GM21723 (cell line): ENCODE measurements around the gene PIEZO2.

ENCODE experiments used
- ATAC-seq: cut with Tn5 transposase; IDR thresholded peaks from one replicate; pipeline ENCODE4 v1.9.1; 2021; ENCODE audit warnings: mild to moderate bottlenecking, moderate library complexity; ENCODE audit not compliant: unreplicated experiment

The PIEZO2 gene

GRCh38 chr18:10805587-10806118 lies 343.7 kb downstream of the PIEZO2 start:
- no peak for ATAC-seq

DNA sequence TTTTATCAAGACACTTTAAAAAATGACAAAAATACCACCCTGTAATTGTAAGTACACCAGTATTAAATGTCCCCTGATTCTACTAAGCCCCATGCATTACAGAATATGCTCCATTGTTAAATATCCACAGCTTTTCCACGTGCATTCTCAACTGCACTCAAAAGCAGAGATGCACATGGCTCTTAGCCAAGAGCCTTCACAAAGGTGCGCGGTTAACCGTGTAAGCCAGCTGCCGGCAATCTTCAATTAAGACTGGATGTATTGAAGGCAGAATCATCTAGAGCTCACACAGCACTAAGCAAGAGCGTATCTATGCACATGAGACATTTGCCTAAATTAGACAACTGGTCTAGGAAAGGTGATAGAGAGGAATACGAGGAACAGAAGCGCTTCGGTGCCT lies 345.2 kb downstream of the PIEZO2 start:
- ATAC-seq, result no peak

- ATAC-seq, result no peak
Measured at GRCh38 chr18:10798727-10799550, 350.4 kb downstream of the PIEZO2 start.

DNA sequence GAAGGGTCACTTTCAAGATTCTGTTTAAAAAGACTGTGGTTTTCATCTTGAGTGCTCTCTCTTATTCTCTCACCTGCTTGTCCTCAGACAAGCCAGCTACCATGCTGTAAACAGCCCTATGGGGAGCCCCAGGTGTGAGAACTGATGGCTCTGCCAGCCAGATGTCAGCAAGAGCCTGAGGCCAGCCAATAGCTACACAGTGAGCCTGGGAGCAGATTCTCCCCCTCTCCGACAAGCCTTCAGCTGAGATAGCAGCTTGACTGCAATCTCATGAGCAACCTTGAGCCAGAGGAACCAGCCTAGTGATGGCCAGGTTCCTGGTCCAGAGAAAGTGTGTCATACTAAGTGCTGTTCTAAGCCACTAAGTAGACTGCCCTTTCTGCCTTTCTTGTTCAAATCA lies 351.5 kb downstream of the PIEZO2 start:
- no peak for ATAC-seq

DNA sequence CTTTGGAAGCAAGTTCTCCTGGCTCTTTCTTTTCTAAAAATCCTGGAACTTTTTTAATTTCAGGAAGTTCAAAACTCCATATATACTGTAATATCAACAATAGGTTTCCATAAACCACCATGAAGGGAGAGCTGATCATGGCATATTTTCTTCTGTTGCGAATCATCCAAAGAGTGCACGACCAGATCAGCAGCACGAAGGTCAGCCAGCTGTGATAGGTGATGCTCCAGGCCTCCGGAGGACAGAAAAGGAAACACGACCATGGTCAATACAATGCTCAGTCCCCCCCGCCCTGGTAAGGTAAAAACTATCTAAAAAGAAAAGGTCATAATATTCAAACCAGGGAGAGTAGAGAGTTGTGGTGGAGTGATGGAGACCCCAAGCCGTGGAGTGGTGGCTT lies 354.6 kb downstream of the PIEZO2 start:
- no peak for ATAC-seq

- ATAC-seq, result no peak
Measured at GRCh38 chr18:10793730-10794370, 355.5 kb downstream of the PIEZO2 start.

GRCh38 chr18:10792181-10792580 lies 357.2 kb downstream of the PIEZO2 start:
- ATAC-seq, result no peak

DNA sequence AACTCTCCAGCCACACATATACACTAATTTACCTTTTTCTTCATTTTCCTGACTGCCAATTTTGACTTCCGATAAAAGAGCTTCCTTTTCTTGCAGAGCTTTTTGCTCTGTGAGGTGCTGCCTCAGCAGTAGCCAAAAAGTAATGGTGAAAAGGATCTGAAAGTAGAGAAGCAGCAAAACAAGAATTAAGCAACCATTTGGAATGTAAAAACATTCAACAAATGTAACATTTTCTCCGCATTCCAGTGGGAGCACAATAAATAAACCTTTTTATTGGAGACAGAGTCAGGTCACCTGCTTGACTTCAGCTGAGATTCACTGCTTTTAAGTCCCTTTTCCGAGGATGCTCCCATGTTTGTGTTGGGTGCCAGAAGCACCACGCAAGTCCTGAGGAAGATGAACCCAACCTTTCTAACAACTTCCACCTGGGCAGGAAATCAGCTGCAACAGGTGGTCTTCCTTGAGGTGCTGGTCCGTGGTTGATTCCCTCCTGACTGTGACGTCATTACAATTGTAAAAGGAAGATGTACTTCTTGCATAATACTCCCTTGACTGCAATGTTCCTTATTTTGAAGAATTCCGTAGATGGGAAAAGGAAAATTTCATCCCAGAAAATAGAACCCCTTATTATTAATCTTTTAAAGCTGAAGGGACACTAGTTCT lies 358.1 kb downstream of the PIEZO2 start:
- no peak for ATAC-seq

DNA sequence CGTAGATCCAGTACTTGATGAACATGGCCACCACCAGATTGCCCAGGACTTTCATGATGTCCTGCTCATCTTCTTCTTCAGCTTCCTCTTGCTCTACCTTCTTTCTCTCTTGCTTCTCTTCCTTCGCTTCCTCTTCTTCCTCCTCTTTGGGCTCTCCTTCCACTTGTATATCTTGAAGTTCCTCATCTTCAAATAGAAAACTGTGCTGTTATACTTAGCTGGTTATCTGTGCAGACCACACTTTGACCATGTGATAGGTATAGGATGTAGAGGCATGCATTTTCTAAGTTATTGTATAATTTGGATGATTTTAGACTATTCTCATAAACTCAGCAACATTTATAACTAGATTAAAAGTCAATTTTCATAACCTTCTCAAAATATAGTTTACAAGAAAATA lies 360.2 kb downstream of the PIEZO2 start:
- ATAC-seq, result no peak

GRCh38 chr18:10787293-10787901 lies 362.0 kb downstream of the PIEZO2 start:
- peak; percentile 93 for ATAC-seq

DNA sequence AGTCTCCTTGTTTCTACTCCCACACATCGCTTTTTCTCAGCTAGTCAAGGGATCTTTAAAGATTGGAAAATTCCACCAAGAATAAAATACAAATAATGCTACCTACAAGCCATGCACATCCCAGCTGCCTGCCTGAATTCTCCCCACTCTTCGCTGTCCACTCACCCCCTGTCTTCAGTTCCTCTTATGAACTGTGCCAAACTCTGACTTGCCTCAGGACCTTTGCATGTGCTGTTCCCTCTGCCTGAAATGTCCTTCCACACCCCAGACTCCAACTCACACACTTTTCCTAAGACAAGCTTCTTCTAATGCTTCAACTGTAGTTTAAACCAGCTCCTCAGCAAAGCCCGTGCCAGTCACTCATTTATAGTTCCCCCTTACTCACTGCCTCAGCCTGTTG lies 363.6 kb downstream of the PIEZO2 start:
- ATAC-seq, result no peak

GRCh38 chr18:10784596-10785202 lies 364.7 kb downstream of the PIEZO2 start:
- no peak for ATAC-seq

- no peak for ATAC-seq
Measured at GRCh38 chr18:10783941-10784340, 365.4 kb downstream of the PIEZO2 start.

GRCh38 chr18:10776493-10776892 lies 372.9 kb downstream of the PIEZO2 start:
- ATAC-seq, result no peak

- no peak for ATAC-seq
Measured at GRCh38 chr18:10775026-10775425, 374.3 kb downstream of the PIEZO2 start.

DNA sequence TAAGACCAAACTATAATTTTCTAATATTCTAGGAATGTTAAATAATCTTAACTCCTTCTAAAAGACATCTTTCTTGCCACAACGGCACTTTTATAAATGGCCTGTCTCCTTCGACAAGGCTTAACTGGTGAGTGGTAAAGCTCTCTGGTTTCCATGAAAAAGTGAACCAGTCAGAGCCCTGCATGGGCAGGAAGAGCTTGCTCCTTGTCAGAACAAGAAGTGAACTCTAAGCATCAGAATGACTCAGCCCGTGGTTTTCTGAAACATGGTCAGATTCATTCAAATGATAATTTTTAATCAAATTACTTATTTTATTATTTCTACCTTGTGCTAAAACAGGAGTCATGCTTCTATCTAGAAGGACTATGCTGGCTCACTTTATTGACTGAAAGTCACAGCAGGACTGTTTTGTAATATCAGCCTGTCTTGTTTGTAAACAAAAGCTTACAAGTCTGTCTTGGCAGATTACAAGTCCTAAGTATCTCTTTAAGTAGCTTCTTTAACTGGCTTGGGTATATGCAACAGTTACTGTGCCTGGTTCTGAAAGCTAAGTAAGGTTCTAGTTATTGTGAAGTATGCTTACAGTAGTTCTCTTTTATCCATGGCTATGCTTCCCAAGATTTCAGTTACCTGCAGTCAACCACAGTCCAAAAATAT lies 378.2 kb downstream of the PIEZO2 start:
- ATAC-seq, result no peak

DNA sequence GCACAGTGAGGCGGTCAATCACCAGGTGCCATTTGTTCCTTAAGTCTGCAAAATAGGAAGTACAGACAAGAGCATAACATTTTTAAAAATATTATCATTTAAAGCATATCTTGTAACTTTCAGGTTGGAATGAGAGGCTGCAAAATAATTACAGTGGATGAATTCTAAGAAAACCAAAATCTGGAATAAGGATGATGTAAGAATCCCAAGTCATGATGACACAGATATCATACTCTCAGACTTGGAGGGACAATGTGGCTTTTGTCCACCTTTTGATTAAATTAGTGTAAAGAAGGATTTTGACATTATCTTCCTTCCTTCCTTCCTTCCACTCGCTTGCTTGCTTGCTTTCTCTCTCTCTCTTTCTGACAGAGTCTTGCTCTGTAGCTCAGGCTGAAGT lies 379.1 kb downstream of the PIEZO2 start:
- ATAC-seq, result no peak

DNA sequence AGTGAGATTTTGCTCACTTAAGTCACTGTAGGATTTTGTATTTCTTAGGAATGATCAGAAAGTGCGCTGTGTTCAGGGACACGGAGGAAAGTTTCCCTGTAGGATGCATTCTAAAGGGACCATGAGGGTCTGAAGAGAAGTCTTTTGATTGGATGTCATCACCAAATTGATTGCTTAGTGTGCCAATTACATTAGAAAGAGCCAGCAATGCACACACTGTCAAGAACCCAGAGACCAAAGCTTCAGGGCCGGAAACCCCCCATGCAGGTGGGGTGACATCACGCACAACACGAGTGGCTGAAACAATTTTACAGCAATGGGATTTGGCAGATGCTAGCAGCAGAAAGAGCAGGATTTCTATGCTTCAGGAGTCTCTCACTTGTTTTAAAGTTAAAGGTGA lies 381.1 kb downstream of the PIEZO2 start:
- no peak for ATAC-seq

GRCh38 chr18:10767658-10768057 lies 381.7 kb downstream of the PIEZO2 start:
- ATAC-seq, result no peak

DNA sequence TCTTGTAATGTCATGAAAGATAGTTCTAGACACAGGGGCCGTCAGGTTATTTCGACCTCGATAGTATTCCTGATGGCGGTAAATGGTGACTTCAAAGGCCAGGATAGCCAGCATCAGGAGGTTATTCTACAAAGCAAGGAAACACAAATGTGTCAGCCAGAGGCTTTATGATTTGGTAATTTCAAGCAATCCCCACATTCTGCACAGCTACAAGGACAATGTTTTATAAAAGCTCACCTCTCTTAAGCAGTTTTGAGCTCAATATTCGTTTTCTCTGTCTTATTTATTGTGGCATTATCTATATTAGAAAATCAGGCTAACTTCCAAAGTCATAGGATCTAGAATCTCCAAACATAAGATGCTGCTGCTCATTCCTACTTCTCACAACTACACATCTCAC lies 388.4 kb downstream of the PIEZO2 start:
- ATAC-seq, result no peak
